ENCODE measurements around the gene FNDC3B.
A peak's percentile ranks its signal among the peaks of the same experiment; 100 is the strongest.
"Not testable (repeated sequence)": the region's sequence is repeated elsewhere in the genome, so short reads cannot be mapped to it uniquely, and the experiment has no call there.

The FNDC3B gene

GRCh38 chr3:172039436-172040077 lies at the start of gene FNDC3B:
FNDC3B (plus strand) TSS chr3:172039578; CDS start chr3:172112480, 72,902 bp downstream.
- DNase-seq (ENCODE audit: low read depth in 2 of 2), result peak; percentile 79 to 88

- DNase-seq (ENCODE audit: low read depth in 2 of 2), result not testable (repeated sequence)
Measured at GRCh38 chr3:171990239-171990638, 49.1 kb upstream of the FNDC3B start.

GRCh38 chr3:171991166-171991565 lies 48.2 kb upstream of the FNDC3B start:
- no peak for DNase-seq (ENCODE audit: low read depth in 2 of 2)

DNA sequence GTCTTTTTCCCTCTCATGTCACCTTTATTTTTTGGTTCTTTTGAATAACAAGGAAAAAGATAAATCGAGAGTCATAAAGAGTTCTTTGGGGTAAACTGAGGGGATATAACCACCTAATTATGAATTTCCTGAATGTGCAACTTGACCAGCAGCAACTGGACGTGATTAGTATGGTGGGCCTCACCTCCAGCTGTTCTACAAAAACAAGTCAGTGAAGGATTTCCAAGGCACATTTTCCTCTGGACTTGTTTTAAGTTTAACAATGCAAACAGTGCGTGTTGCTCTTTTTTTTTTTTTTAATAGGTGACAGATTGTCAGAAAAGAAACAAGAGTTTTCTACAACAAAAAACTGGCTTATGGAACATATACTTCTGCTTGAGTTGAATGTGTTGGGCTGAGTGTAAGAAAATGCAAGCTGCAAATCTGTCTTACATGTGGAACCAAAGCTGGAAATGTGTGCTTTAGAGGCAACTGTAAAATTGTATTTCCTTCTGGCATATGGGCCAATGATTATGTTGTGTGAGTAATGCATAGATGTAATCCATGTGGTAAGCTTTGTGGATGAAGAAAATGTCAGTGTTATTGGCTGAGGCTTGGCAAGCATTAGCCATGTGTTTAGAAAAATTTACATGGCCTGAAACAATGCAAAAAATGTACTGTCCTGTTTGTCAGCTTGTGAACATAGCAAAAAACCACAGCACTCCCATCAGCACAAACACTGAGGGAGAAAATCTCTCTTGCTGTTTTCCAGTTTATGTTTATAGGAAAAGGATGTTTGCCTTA lies 44.5 kb upstream of the FNDC3B start:
- DNase-seq (ENCODE audit: low read depth in 2 of 2), result no peak

DNA sequence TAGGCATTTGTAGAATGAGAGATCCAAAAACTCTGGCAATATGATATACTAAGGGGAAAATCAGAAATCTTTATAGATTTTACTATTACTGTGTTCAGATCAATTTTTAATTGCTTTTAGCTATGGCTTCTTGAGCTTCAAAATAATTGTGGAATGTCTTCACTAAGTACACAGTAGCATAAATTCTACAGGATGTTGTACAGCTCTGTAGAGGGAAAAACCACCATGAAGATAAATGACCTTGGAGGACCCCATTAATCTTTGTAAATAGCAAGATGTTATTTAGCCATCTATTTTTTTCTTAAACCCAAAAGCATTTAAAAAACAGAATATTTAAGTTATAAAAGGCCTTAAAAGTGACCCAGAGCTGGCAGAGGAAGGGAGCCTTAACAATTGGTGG lies 43.9 kb upstream of the FNDC3B start:
- no peak for DNase-seq (ENCODE audit: low read depth in 2 of 2)

DNA sequence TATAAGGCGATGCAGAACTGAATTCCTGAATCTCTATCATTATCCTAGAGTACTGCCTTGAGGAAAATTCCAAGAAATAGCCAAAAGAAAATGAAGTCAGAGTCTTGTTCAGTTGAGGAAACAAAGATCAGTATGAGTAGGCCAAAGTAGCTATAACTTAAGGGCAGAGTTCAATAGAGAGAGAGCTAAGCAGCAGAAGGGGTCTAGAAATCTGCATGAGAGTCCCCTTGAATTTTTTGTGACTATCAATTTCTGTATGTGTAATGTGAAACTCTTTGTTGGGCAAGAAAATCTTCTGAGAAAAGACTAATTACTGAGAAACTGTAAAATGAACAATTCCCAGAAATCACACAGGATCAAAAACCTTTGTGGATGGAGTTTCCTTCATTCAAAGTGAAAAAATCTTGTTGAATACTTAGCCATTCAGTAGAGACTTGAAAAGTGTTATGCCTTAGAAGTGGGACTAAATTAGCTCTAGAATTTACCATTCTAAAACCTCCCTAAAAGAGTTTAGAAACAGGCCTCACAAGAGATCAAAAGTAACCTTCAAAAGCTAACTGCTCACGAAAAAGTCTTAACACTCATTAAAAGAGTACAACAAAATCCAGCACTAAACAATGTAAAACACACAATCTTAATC lies 43.1 kb upstream of the FNDC3B start:
- no peak for DNase-seq (ENCODE audit: low read depth in 2 of 2)

DNA sequence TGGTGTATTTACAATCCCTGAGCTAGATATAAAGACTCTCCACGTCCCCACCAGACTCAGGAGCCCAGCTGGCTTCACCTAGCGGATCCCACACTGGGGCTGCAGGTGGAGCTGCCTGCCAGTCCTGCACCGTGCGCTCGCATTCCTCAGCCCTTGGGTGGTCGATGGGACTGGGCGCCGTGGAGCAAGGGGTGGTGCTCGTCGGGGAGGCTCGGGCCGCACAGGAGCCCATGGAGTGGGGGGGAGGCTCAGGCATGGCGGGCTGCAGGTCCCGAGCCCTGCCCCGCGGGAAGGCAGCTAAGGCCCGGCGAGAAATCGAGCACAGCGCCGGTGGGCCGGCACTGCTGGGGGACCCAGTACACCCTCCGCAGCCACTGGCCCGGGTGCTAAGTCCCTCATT lies 40.6 kb upstream of the FNDC3B start:
- not testable (repeated sequence) for DNase-seq (ENCODE audit: low read depth in 2 of 2)

DNA sequence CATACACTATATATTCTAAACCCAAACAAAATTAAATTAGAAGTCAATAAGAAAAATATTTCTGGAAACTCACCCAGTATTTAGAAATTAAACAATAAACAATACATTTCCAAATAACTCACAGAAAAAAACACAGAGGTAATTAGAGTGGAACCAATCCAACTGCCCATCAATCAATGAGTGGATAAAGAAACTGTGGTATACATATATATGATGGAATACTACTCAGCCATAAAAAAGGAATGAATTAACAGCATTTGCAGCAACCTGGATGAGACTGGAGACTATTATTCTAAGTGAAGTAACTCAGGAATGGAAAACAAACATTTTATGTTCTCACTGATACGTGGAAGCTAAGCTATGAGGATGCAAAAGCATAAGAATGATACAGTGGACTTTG lies 37.8 kb upstream of the FNDC3B start:
- DNase-seq (ENCODE audit: low read depth in 2 of 2), result not testable (repeated sequence)

GRCh38 chr3:172002512-172003078 lies 36.8 kb upstream of the FNDC3B start:
- no peak for DNase-seq (ENCODE audit: low read depth in 2 of 2)

DNA sequence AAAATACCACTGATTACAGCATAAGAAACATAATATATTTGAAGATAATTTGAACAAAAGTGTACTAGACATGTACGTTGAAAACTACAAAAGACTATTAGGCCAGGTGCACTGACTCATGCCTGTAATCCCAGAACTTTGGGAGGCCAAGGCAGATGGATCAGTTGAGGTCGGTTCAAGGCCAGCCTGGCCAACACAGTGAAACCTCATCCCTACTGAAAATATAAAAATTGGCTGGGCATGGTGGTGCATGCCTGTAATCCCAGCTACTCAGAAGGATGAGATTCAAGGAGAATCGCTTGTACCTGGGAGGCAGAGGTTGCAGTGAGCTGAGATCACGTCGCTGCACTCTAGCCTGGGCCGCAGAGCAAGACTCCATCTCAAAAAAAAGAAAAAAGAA lies 36.2 kb upstream of the FNDC3B start:
- no peak for DNase-seq (ENCODE audit: low read depth in 2 of 2)

- no peak for DNase-seq (ENCODE audit: low read depth in 2 of 2)
Measured at GRCh38 chr3:172007065-172007370, 32.4 kb upstream of the FNDC3B start.

DNA sequence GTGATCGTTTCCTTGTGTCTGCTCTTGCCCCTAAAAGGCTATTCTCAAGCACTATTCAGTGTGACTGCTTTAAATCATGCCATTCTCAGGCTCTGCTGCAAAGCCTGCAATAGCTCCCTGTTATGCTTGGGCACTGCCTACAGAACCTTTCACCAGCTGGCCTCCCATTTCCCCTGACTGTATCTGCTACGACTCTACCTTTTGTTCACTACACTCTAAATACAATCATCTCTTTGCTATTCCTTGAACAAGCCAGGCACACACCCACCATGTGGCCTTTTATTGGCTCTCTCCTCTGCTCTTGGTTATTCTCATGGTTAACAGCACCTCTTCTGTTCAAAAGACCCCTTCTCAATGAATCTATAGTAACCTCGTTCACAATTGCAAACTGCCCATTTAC lies 29.6 kb upstream of the FNDC3B start:
- DNase-seq (ENCODE audit: low read depth in 2 of 2), result no peak

DNA sequence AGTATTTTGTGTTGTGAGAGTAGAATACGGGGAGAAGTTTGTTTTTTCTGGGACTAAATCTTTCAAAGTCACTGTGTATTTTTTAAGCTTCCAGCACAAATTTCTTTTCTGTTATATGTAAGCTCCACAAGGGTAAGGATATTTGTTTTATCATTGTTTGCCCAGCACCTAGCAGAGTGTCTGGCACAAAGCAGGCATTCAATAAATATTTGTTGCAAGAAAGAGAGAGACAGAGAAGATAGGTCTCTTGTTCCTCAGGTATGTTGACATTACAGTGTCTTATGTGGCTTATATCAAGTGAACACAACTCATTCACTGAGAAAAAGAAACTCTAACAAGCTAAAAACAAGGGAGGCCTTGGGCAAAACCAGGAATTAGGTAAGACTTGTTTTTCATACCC lies 26.6 kb upstream of the FNDC3B start:
- no peak for DNase-seq (ENCODE audit: low read depth in 2 of 2)

GRCh38 chr3:172014145-172014544 lies 25.2 kb upstream of the FNDC3B start:
- no peak for DNase-seq (ENCODE audit: low read depth in 2 of 2)

GRCh38 chr3:172018364-172018763 lies 21.0 kb upstream of the FNDC3B start:
- DNase-seq (ENCODE audit: low read depth in 2 of 2), result no peak

- DNase-seq (ENCODE audit: low read depth in 2 of 2), result no peak
Measured at GRCh38 chr3:172020763-172021162, 18.6 kb upstream of the FNDC3B start.

GRCh38 chr3:172021164-172021563 lies 18.2 kb upstream of the FNDC3B start:
- no peak for DNase-seq (ENCODE audit: low read depth in 2 of 2)

- no peak for DNase-seq (ENCODE audit: low read depth in 2 of 2)
Measured at GRCh38 chr3:172021859-172022258, 17.5 kb upstream of the FNDC3B start.

- DNase-seq (ENCODE audit: low read depth in 2 of 2), result no peak
Measured at GRCh38 chr3:172023915-172024314, 15.5 kb upstream of the FNDC3B start.

GRCh38 chr3:172024679-172025078 lies 14.7 kb upstream of the FNDC3B start:
- DNase-seq (ENCODE audit: low read depth in 2 of 2), result no peak

- DNase-seq (ENCODE audit: low read depth in 2 of 2), result no peak
Measured at GRCh38 chr3:172029425-172030098, 9.8 kb upstream of the FNDC3B start.

GRCh38 chr3:172030181-172030580 lies 9.2 kb upstream of the FNDC3B start:
- no peak for DNase-seq (ENCODE audit: low read depth in 2 of 2)
